A549 treated with DMSO at 1 μM for 4 hours (cell line): ENCODE results near the gene HMGXB3. TPM values are rescaled to one million over a fixed set of nuclear protein-coding genes. Genes with fewer than 3 reads are reported as not detected.

Experiments
- total RNA-seq: library from RNA; stranded (reverse); fragments of 200-300 nt; extraction: Qiagen RNA extraction; gene quantifications from 5 replicates; pipeline ENCODE4 v1.2.3, GENCODE V29; 2022; ENCODE audit warnings: low read depth

The HMGXB3 gene
- total RNA-seq = 29.7 to 31.9 TPM (median 31.4 TPM) in 5 replicates

GRCh38 chr5:150000256-150000989 lies at the start of gene HMGXB3, which contains the start of gene TIGD6:
Gene HMGXB3 (plus strand): TSS chr5:150000739. CDS start chr5:150004853, 4,114 bp downstream.
Gene TIGD6 (minus strand): TSS chr5:150000654. CDS start chr5:149996348, 4,306 bp downstream.

GRCh38 chr5:149960272-149961185 lies 40.0 kb upstream of the HMGXB3 start, which contains the start of gene SLC26A2:
Gene SLC26A2 (plus strand): TSS chr5:149960758. CDS start chr5:149977653, 16,895 bp downstream.

GRCh38 chr5:150085950-150086715 lies 85.6 kb downstream of the HMGXB3 start, which contains the start of gene CSF1R:
Gene CSF1R (minus strand): TSS chr5:150086554. CDS start chr5:150086427, 127 bp downstream.

Other genes with a start within 250 kb of the HMGXB3 start
- 0.11 to 0.18 TPM (median 0.14 TPM) in 5 replicates for gene PDE6A, start 55.9 kb upstream of the HMGXB3 start, total RNA-seq
- 23.0 to 36.5 TPM (median 29.5 TPM) in 5 replicates for gene SLC26A2, start 40.0 kb upstream of the HMGXB3 start, total RNA-seq
- gene TIGD6, start 85 bp upstream of the HMGXB3 start, total RNA-seq = 5.2 to 6.4 TPM (median 5.4 TPM) in 5 replicates
- gene CSF1R, start 85.8 kb downstream of the HMGXB3 start, total RNA-seq = 0.05 to 0.37 TPM (median 0.09 TPM) in 5 replicates
- gene PDGFRB, start 155.1 kb downstream of the HMGXB3 start, total RNA-seq = 0.08 to 0.36 TPM (median 0.09 TPM) in 5 replicates
- gene CDX1, start 166.0 kb downstream of the HMGXB3 start, total RNA-seq = not detected in 5 replicates
- gene SLC6A7, start 189.3 kb downstream of the HMGXB3 start, total RNA-seq = 0.02 to 0.06 TPM (median 0.03 TPM) in 4 of 5 replicates, not detected in the other